Thyroid gland (tissue), 4 donors: Measurements from ENCODE around the gene TRIM41.

Experiments
- POLR2A ChIP-seq, 2 donors: fragments of 450-650 bp; IDR thresholded peaks; one replicate each; pipeline ENCODE4 v1.6.1; 2017; ENCODE audit warnings: antibody characterized with exemption in 2 of 2, mild to moderate bottlenecking in 2 of 2, moderate library complexity in 1 of 2
- TF ChIP-seq, protein P1 (sequence below), 6 experiments: fragments of 200-600 bp in 3 of 6; fragments of 450-650 bp in 3 of 6; sonication (generic) in 3 of 6; IDR thresholded peaks; one replicate each; pipeline ENCODE4 v1.5.1; 2016 to 2019; ENCODE audit warnings: antibody characterized with exemption in 6 of 6, mild to moderate bottlenecking in 2 of 6, inconsistent platforms in 1 of 6, moderate library complexity in 1 of 6

DNA sequence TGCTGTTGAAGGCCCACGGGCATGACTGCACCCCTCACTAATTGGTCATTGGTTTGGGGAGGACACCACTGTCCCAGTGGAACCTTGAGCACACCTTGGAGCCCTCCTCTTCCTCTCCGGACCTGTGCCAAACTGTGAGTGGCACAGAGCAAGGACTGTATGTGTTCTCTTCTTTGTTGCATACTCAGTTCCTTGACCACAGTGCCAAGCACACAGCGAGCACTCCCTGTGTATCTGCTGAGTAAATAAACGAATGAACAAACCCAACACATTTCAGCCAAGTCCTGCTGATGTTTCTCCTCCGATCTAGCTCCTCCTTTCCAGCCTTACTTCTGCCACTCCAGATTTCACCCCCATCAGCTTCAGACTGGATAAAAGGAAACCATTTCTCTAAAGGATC is 40.6 kb downstream of the TRIM41 start:
- TF ChIP-seq POLR2A (IDR thresholded peaks at IDR 0.05), result no peak
- TF ChIP-seq, protein P1, sequence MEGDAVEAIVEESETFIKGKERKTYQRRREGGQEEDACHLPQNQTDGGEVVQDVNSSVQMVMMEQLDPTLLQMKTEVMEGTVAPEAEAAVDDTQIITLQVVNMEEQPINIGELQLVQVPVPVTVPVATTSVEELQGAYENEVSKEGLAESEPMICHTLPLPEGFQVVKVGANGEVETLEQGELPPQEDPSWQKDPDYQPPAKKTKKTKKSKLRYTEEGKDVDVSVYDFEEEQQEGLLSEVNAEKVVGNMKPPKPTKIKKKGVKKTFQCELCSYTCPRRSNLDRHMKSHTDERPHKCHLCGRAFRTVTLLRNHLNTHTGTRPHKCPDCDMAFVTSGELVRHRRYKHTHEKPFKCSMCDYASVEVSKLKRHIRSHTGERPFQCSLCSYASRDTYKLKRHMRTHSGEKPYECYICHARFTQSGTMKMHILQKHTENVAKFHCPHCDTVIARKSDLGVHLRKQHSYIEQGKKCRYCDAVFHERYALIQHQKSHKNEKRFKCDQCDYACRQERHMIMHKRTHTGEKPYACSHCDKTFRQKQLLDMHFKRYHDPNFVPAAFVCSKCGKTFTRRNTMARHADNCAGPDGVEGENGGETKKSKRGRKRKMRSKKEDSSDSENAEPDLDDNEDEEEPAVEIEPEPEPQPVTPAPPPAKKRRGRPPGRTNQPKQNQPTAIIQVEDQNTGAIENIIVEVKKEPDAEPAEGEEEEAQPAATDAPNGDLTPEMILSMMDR (IDR thresholded peaks at IDR 0.05), result no peak
